Heart right ventricle (tissue), 16 donors: Measurements from ENCODE around the gene CPAMD8. TPM values are rescaled to one million over a fixed set of nuclear protein-coding genes. Genes with fewer than 3 reads are reported as not detected.
A peak's percentile ranks its signal among the peaks of the same experiment; 100 is the strongest.

ENCODE experiments used
- ATAC-seq, 8 donors: fragments of 200-7000 bp; cut with Tn5 transposase; one replicate each; pipeline ENCODE4 v1.9.1; 2020; ENCODE audit warnings: mild to moderate bottlenecking in 8 of 8, moderate library complexity in 8 of 8, moderate number of reproducible peaks in 1 of 8
- DNase-seq, 2 donors: peaks; one replicate each; pipeline ENCODE4 v3.0.0-alpha.2; 2020
- H3K27ac ChIP-seq, 10 donors: fragments of 200-600 bp; sonication (generic) in 2 of 10; one replicate each; pipeline versions ENCODE4 v1.5.0 to v1.8.0; 2020 to 2022; ENCODE audit warnings: mild to moderate bottlenecking in 3 of 10
- H3K27me3 ChIP-seq, 7 donors: fragments of 200-600 bp; one replicate each; pipeline ENCODE4 v1.8.0; 2021 to 2022; ENCODE audit warnings: mild to moderate bottlenecking in 2 of 7
- H3K36me3 ChIP-seq, 9 donors: fragments of 200-600 bp; sonication (generic) in 1 of 9; one replicate each; pipeline versions ENCODE4 v1.5.0 to v1.8.0; 2020 to 2022; ENCODE audit warnings: mild to moderate bottlenecking in 2 of 9
- H3K4me1 ChIP-seq, 9 donors: fragments of 200-600 bp; sonication (generic) in 1 of 9; one replicate each; pipeline versions ENCODE4 v1.5.0 to v1.8.0; 2020 to 2022; ENCODE audit warnings: mild to moderate bottlenecking in 4 of 9
- H3K4me3 ChIP-seq, 10 donors: fragments of 200-600 bp; sonication (generic) in 2 of 10; one replicate each; pipeline versions ENCODE4 v1.5.0 to v1.8.0; 2020 to 2022; ENCODE audit warnings: mild to moderate bottlenecking in 7 of 10, moderate library complexity in 2 of 10
- H3K9me3 ChIP-seq, 11 donors: fragments of 200-600 bp in 10 of 11; sonication (generic) in 2 of 11; one replicate each; pipeline versions ENCODE4 v1.5.0 to v1.8.0; 2013 to 2022; ENCODE audit warnings: mild to moderate bottlenecking in 2 of 11, control low read depth in 1 of 11, moderate library complexity in 1 of 11
- WGBS, 2 donors: extraction: QIAGEN DNeasy Blood & Tissue Kit; methylation state at CpG; one replicate each; pipeline ENCODE4 v1.1.7; 2013; ENCODE audit warnings: inconsistent platforms in 1 of 2; 5-methylcytosine and 5-hydroxymethylcytosine counted together
- intact Hi-C, 10 donors: fragments of 100-400 bp; cut with DNase I; formaldehyde crosslinking; loops; one replicate each; pipeline versions ENCODE4 v1.11.1 to v1.14.2; 2022
- polyA plus RNA-seq, 2 donors: library from polyadenylated mRNA; stranded (reverse); fragments of 200-250 nt; gene quantifications; one replicate each; pipeline ENCODE4 v1.2.3, GENCODE V29; 2013
- total RNA-seq, 10 donors: library from RNA; stranded (reverse); fragmentation: NEBNext Ultra II Directional in 3 of 10; extraction: Animal tissue kit (Norgen Biotek cat#: 25700) in 3 of 10; gene quantifications; one replicate each; pipeline versions ENCODE4 v1.2.1 to v1.2.4, GENCODE V29; 2021 to 2023
- TF ChIP-seq, protein P1 (sequence below), 9 donors: fragments of 200-600 bp; sonication (generic) in 2 of 9; IDR thresholded peaks; one replicate each; pipeline versions ENCODE4 v1.5.0 to v1.8.0; 2021 to 2022; ENCODE audit warnings: antibody characterized with exemption in 9 of 9, mild to moderate bottlenecking in 5 of 9, moderate library complexity in 1 of 9
- donor health status: Arrhythmogenic right ventricular cardiomyopathy.
- donor health status: ischemic (EF 13 %, LVEDD 7.1; RV severe dilation, severe dysfunction).
- donor health status: healthy with polysubstance abuse.
- donor health status: DM: no; HTN: yes; CAD: no.
- donor health status: DM: no; HTN: no; CAD: no.
- donor health status: ischemic (EF 25% LVEDD 6.9; RV normal size, moderate dysfunction).
- donor health status: ischemic (EF 25% LVEDD 5.7; RV mildly dilated, moderate dysfunction).
- donor health status: healthy.
- donor health status: DM: yes; HTN: yes; CAD: no.
- donor health status: Ischemic cardiomyopathy.
- donor health status: ischemic (EF 35%, LVEDD 5.7; RV mildly dilated, moderate dysfunction).
- donor health status: nonischemic (EF 11% LVEDD 7.7; RV severe dilation, severe dysfunction).
- donor health status: DM: yes; HTN: yes; CAD: no.
- donor health status: PGD.
- donor health status: ischemic (EF 29% LVEDD 5.4; RV normal size, mild dysfunction).
- donor health status: nonischemic (EF 23%, LVEDD 6.1; RV moderate dilation, normal function).

CPAMD8 gene
- total and polyA plus RNA-seq, 12 donors = 4.8 to 77.9 (median 10.9) TPM

DNA sequence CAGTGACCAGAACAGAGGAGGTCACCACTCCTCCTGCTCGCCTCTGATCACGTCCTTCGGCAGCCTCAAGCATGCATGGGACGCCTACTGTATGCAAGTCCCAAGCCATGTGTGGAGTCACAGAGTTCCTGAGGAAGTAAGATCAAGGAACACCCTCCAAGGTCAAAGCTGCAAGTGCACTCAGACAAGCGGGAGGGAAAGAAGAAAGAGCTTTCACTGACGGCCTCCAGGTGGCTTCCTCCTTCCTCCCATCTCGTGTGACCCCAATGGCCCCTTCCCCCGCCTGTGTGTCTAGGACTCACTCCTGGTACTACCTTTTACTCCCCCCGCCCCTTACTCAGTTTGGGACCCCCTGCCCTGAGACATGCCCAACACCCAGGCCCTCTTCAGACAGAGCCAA is 42.6 kb upstream of the CPAMD8 start:
- no peak overlapping the region for H3K4me3 ChIP-seq
- TF ChIP-seq, protein P1, sequence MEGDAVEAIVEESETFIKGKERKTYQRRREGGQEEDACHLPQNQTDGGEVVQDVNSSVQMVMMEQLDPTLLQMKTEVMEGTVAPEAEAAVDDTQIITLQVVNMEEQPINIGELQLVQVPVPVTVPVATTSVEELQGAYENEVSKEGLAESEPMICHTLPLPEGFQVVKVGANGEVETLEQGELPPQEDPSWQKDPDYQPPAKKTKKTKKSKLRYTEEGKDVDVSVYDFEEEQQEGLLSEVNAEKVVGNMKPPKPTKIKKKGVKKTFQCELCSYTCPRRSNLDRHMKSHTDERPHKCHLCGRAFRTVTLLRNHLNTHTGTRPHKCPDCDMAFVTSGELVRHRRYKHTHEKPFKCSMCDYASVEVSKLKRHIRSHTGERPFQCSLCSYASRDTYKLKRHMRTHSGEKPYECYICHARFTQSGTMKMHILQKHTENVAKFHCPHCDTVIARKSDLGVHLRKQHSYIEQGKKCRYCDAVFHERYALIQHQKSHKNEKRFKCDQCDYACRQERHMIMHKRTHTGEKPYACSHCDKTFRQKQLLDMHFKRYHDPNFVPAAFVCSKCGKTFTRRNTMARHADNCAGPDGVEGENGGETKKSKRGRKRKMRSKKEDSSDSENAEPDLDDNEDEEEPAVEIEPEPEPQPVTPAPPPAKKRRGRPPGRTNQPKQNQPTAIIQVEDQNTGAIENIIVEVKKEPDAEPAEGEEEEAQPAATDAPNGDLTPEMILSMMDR (IDR thresholded peaks at IDR 0.05) = no peak
- no peak overlapping the region for H3K27ac ChIP-seq
- 84 to 91% methylated on average over 9 of the region's 9 CpGs for WGBS, 2 donors
- H3K36me3 ChIP-seq = peaks cover 0 to 36% (median 0%) of the 10 kb centered on the region in 9 donors
- ATAC-seq (no peak), DNase-seq (no peak)
- no peaks in the 10 kb centered on the region for H3K27me3 ChIP-seq
- intact Hi-C loops = loop anchor here in 6 of 10 donors (2.0 to 10.0 kb wide), 5 partner anchors 103 to 214 kb away; partner anchors contain the start of gene ANKLE1 (in 4 of the 6)
- H3K4me1 ChIP-seq = peaks cover 0 to 30% (median 17%) of the 10 kb centered on the region in 9 donors
- H3K9me3 ChIP-seq = peaks cover 0 to 5% (median 0%) of the 10 kb centered on the region in 11 donors

DNA sequence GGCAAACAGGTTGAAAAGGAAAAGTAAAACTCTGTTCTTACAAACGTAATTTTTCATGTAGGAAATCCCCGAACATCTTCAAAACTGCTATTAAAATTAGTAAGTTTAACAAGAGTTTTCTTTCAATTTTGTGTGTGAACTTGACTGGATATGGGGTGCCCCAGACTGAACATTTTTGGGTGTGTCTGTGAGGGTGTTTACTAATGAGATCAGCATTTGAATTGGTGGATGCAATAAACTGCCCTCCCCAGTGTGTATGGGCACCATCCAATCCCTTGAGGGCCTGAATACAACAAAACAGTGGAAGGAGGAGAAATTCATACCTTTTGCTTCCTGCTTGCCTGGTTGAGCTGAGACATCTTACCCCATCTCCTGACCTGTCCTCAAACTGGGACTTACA is 36.8 kb upstream of the CPAMD8 start:
- intact Hi-C loops = loop anchor here in 1 of 10 donors (10.0 kb wide), 1 partner anchor 111 kb away; no protein-coding TSS in a partner anchor
- Histone ChIP-seq H3K4me1 (peaks cover 0 to 19% (median 3%) of the 10 kb centered on the region in 9 donors), H3K36me3 (peaks cover 0 to 36% (median 12%) of the 10 kb centered on the region in 9 donors), H3K4me3 (no peak overlapping the region), H3K27me3 (no peaks in the 10 kb centered on the region), H3K9me3 (peaks cover 0 to 25% (median 8%) of the 10 kb centered on the region in 11 donors), H3K27ac (no peak overlapping the region)
- 92% methylated on average over 2 of the region's 2 CpGs for WGBS, 2 donors
- TF ChIP-seq, protein P1 (IDR thresholded peaks at IDR 0.05) = no peak
- DNase-seq (no peak), ATAC-seq (no peak)

DNA sequence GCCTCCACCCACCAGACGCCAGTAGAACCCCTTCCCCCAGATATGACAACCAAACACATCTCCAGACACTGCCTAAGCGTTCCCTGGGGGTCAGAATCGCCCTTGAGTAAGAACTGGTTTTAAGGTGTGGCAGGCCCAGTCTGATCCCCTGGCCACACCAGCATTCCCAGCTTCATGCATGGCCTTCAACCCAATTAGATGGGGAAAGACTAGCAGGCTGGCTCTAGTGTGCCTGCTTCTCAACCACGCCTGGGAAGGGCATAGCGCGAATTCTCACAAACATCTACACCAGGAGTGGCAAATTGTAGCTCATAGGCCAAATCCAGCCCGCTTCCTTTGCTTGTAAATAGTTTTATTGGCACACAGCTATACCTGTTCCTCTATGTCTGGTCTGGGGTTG is 35.1 kb upstream of the CPAMD8 start:
- intact Hi-C loops = loop anchor here in 1 of 10 donors (10.0 kb wide), 1 partner anchor 113 kb away; no protein-coding TSS in a partner anchor
- Histone ChIP-seq H3K27me3 (no peaks in the 10 kb centered on the region), H3K9me3 (peaks cover 0 to 37% (median 15%) of the 10 kb centered on the region in 11 donors), H3K4me3 (no peak overlapping the region), H3K27ac (no peak overlapping the region), H3K36me3 (peaks cover 0 to 45% (median 17%) of the 10 kb centered on the region in 9 donors), H3K4me1 (peaks cover 0 to 9% (median 0%) of the 10 kb centered on the region in 9 donors)
- WGBS, 2 donors = 87 to 98% methylated on average over 7 of the region's 7 CpGs
- DNase-seq (no peak), ATAC-seq (no peak)
- TF ChIP-seq, protein P1 (IDR thresholded peaks at IDR 0.05) = no peak

DNA sequence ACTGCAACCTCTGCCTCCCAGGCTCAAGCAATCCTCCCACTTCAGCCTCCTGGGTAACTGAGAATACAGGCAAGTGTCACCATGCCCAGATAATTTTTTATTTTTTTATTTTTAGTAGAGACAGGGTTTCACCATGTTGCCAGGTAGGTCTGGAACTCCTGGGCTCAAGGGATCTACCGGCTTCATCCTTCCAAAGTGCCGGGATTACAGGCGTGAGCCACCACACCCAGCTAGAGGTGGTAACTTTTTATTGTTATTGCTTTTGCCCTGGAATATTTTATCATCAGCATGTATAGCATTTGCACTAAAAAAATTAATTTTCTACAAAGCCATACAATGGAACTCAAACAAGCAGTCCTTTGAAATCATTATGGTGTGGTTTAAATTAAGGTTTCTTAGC is 34.6 kb upstream of the CPAMD8 start:
- Histone ChIP-seq H3K27ac (peak overlapping the region in 1 of 10 donors; percentile 17), H3K4me3 (no peak overlapping the region), H3K9me3 (peaks cover 0 to 37% (median 15%) of the 10 kb centered on the region in 11 donors), H3K27me3 (no peaks in the 10 kb centered on the region), H3K4me1 (peaks cover 0 to 9% (median 0%) of the 10 kb centered on the region in 9 donors), H3K36me3 (peaks cover 0 to 47% (median 17%) of the 10 kb centered on the region in 9 donors)
- WGBS, 2 donors = 98 to 99% methylated on average over 3 of the region's 3 CpGs
- intact Hi-C loops = loop anchor here in 1 of 10 donors (10.0 kb wide), 1 partner anchor 114 kb away; no protein-coding TSS in a partner anchor
- no peak for ATAC-seq
- DNase-seq = no peak
- TF ChIP-seq, protein P1 (IDR thresholded peaks at IDR 0.05) = no peak
